ENCODE data around the gene SURF2.
"Not testable (repeated sequence)": the region's sequence is repeated elsewhere in the genome, so short reads cannot be mapped to it uniquely, and the experiment has no call there.

SURF2 gene

DNA sequence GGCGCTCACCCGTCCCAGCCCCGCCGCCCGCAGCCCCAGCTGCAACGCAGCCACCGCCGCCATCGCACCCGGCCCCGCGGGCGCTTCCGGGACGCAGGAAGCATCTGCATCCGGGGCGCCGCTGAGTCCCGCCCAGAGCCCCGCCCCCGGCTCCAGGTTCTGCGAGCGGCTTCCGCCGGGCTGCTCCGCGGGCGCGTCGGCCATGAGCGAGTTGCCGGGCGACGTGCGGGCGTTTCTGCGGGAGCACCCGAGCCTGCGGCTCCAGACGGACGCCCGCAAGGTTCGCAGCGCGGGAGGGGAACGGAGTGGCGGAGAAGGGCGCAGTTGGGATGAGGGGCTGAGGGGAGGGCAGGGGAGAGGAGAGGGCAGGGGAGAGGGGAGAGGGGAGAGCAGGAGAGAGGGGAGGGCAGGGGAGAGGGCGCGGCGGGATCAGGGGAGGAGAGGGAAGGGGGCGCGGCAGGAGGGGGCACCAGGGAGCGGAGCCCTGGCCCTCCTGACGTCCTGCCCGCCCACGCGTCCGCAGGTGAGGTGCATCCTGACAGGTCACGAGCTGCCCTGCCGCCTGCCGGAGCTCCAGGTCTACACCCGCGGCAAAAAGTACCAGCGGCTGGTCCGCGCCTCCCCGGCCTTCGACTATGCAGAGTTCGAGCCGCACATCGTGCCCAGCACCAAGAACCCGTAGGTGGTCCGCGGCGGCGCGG lies at the start of gene SURF2, which contains the start of gene SURF1:
SURF2 (plus strand) TSS at position 160 of the 701 bp plus-strand sequence; CDS start at position 203, 43 bp downstream.
SURF1 (minus strand) TSS at position 97 of the 701 bp plus-strand sequence; CDS start at position 63, 34 bp downstream.
- DNase-seq = peak; percentile 76

- DNase-seq = no peak
These were observed 49.0 kb upstream of the SURF2 start for GRCh38 chr9:133307301-133307700.

DNA sequence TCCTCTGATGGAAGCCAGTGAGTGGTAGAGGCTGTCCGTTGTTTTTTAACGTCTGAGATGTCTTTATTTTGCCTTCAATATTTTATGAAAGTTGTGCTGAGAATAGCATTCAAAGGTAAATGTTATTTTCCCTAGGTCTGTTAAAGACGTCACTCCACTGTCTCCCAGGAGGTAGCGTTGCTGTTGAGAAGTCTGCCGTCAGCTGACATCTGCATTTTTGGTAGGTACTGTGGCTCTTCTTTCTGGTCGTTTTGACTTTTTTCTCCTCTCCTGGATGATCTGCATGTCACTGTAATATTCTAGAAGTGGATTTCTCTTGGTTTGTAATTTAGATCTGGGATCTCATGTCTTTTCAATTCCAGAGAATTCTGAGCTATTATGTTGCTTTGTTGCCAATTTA lies 46.7 kb upstream of the SURF2 start:
- no peak for DNase-seq

DNA sequence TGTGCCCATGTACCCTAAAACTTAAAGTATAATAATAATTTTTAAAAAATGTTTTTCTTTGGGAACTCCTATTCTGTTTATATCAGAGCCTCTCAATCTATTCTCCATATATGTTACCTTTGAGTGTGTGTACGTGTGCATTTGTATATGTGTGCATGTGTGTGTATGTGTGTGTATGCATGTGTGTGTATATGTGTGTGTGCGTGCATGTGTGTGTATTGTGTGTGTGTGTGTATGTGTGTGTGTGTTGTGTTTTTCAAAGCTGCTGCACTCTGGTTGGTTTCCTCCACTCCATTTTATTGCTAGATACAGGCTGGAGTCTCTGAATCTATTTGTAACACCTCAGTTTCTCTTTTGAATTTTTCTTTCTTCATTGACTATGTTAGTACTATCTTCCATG lies 40.4 kb upstream of the SURF2 start:
- no peak for DNase-seq

- DNase-seq = not testable (repeated sequence)
These were observed 38.8 kb upstream of the SURF2 start for GRCh38 chr9:133317551-133317950.

GRCh38 chr9:133320421-133320881 lies 35.9 kb upstream of the SURF2 start:
- no peak for DNase-seq

DNA sequence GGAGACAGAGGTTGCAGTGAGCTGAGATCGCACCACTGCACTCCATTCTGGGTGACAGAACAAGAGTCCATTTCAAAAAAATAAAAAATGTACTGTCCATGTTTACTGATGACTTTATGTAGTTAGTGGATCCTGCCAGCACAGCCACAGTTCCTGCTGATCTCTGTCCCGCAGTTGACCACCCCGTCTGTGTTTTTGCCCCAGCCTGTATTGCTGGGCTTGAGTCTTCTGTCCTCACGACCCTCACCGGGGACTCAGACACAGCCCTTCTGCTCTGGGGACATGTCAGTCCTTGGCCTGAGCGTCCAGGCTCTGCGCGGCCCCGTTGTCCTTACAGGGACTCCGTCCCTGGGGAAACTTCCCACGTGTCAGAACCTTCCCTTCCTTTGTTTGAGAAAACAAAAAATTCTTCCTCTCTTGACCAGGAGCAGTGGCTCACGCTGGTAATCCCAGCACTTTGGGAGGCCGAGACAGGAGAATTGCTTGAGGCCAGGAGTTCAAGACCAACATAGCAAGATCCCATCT lies 34.9 kb upstream of the SURF2 start:
- DNase-seq = no peak

DNA sequence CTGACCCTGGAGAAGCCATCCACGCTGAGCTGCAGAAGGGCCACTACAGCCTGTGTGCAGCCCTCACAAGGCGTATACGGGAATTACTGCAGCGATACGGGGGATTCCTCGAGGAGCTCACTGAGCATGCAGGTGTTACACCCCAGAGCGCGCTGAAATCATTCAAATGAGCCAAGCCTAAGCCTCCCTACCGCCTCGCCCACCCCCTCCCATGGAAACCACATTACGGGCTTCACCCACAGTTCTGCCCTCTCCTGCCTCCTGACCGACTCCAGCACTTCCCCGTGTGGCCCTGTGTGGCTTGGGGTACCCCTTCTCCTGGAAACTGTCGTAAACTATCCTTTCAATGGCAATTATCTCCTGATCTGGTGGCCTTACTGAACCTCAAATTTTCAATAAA lies 33.6 kb upstream of the SURF2 start:
- DNase-seq = no peak

- no peak for DNase-seq
These were observed 33.1 kb upstream of the SURF2 start for GRCh38 chr9:133323211-133323610.

DNA sequence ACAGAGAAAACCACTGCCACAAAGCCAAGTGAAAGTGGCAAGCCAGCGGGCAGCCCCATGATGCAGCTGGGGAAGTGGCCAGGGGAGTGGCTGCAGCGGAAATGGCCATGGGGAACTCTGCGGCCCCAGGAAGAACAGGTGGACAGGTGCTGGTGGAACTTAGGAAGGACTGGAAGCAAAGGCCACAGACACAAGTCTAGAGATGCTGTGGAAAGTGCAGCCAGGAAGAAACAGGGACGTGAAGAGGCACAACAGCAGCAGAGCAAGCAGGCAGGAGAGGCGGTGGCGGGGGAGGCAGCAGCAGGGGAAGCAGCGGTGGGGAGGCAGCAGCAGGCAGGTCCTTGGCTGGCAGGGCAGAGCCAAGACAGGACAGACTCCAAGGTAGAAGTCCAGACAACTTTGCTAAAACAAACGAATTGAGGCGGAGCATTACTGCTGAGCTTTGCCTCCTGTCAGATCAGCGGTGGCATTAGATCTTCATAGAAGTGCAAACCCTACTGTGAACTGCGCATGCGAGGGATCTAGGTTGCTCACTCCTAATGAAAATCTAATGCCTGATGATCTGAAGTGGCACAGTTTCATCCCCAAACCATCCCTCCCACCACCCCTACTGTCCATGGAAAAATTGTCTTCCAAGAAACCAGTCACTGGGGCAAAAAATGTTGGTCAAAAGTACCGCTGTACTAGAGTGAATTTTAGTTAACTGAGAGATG lies 32.2 kb upstream of the SURF2 start:
- DNase-seq = no peak

DNA sequence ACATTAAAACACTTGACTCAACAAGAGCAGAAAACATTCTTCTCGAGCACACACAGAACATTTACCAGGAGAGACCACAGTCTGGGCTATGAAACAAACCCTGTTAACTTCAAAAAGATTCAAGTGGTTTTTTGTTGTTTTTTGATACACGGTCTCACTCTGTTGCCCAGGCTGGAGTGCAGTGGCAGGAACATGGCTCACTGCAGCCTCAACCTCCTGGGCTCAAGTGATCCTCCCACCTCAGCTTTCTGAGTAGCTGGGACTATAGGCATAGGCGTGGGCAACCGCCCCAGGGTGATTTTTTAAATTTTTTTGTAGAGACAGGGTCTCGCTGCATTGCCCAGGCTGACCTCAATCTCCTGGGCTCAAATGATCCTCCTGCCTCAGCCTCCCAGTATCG lies 29.3 kb upstream of the SURF2 start:
- DNase-seq = not testable (repeated sequence)

- DNase-seq = no peak
These were observed 28.4 kb upstream of the SURF2 start for GRCh38 chr9:133327834-133328484.

DNA sequence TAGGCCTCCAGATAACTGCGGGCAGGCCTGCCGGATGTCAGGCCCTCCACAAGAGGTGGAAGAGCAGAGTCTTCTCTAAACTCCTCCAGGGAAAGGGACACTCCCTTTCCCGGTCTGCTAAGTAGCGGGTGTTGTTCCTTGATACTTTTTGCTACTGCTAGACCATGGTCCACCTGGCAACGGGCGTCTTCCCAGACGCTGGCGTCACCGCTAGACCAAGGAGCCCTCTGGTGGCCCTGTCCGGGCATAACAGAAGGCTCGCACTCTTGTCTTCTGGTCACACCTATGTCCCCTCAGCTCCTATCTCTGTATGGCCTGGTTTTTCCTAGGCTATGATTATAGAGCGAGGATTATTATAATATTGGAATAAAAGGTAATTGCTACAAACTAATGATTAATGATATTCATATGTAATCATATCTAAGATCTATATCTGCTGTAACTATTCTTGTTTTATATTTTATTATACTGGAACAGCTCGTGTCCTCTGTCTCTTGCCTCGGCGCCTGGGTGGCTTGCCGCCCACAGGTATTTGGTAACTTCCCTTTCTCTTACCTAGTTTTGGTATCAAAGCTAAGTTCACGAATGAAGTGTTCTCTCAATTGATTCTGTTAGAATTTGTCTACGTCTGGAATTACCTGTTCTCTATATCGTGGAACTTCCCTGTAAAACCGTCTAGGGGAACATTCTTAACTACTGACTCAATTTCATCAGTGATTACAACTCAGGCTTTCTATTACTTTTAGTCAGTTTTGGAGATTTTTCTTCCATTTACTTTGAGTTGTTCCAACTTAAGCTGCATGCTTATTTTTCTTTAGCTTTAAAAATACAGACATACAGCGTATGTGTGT lies 26.8 kb upstream of the SURF2 start:
- DNase-seq = peak; percentile 7

DNA sequence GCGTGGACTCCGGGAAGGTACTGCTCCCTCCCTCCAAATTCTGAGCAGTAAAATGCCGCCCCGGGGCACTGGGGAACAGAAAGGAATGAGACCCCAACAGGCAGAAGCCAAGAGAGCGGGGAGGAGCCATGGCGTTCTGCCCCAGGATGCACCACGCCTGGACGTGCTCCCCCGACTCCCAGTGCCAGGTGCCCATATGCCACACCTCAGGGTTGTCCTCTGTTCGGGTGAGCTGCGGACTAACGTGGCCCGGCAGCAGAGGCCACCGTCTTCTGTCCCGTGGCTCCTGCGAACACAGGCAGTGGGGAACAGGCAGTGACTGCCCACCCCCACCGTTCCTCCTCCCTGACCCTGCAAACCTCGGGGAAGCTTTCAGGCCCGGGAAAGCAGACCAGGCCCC lies 25.1 kb upstream of the SURF2 start:
- DNase-seq = no peak

- no peak for DNase-seq
These were observed 24.5 kb upstream of the SURF2 start for GRCh38 chr9:133331641-133332380.

- DNase-seq = no peak
These were observed 24.0 kb upstream of the SURF2 start for GRCh38 chr9:133332381-133332730.

GRCh38 chr9:133333011-133333410 lies 23.3 kb upstream of the SURF2 start:
- no peak for DNase-seq

GRCh38 chr9:133333566-133333965 lies 22.8 kb upstream of the SURF2 start:
- no peak for DNase-seq

DNA sequence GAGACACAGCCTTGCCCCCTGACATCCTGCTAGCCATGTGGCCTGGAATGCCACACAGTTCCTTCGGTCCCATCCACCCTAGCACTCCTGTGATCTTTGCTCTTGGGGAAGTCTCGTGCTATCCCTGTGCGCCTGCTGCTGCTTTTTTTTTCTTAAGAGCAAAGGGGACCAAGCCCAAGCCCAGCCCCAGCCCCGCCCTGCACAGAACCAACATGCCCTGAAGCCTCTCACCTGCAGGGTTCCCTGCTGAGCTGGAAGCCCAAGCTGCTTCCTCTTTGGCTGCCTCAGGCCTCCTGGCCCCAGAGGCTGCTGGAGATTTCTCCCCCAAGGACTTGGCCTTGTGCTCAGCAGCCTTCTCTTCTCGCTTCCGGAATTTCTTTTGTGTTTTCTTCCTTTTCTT lies 22.2 kb upstream of the SURF2 start:
- DNase-seq = no peak

- not testable (repeated sequence) for DNase-seq
These were observed 21.5 kb upstream of the SURF2 start for GRCh38 chr9:133334888-133335287.

GRCh38 chr9:133335924-133336811 lies 20.2 kb upstream of the SURF2 start, which contains the start of gene SURF6:
Gene SURF6, minus strand, starts transcription at chr9:133336188. Its CDS starts 56 bp downstream, at chr9:133336132.
- DNase-seq = peak; percentile 92
